GM12875 (cell line): ENCODE data around the gene CDC6.

Experiments used
- H3K4me3 ChIP-seq: one replicate; pipeline ENCODE4 v1.5.1; 2011; ENCODE audit warnings: low read depth, low read length, control low read depth
- TF ChIP-seq, protein P1 (sequence below): IDR thresholded peaks from 2 replicates; pipeline ENCODE4 v1.5.1; 2011; ENCODE audit warnings: low read depth, mild to moderate bottlenecking, control low read depth, inconsistent platforms, low read length, moderate library complexity, borderline replicate concordance; ENCODE audit not compliant: insufficient read depth

CDC6 gene

GRCh38 chr17:40287494-40288369 is at the start of gene CDC6:
Gene CDC6 (plus strand): TSS chr17:40287879. CDS start chr17:40289421, 1,542 bp downstream.
- TF ChIP-seq, protein P1, sequence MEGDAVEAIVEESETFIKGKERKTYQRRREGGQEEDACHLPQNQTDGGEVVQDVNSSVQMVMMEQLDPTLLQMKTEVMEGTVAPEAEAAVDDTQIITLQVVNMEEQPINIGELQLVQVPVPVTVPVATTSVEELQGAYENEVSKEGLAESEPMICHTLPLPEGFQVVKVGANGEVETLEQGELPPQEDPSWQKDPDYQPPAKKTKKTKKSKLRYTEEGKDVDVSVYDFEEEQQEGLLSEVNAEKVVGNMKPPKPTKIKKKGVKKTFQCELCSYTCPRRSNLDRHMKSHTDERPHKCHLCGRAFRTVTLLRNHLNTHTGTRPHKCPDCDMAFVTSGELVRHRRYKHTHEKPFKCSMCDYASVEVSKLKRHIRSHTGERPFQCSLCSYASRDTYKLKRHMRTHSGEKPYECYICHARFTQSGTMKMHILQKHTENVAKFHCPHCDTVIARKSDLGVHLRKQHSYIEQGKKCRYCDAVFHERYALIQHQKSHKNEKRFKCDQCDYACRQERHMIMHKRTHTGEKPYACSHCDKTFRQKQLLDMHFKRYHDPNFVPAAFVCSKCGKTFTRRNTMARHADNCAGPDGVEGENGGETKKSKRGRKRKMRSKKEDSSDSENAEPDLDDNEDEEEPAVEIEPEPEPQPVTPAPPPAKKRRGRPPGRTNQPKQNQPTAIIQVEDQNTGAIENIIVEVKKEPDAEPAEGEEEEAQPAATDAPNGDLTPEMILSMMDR, result no peak
- H3K4me3 ChIP-seq, result peak within 1 kb of the TSS; percentile 79

GRCh38 chr17:40241252-40241834 is 46.3 kb upstream of the CDC6 start:
- H3K4me3 ChIP-seq, result no peak overlapping the region
- TF ChIP-seq, protein P1, result no peak

DNA sequence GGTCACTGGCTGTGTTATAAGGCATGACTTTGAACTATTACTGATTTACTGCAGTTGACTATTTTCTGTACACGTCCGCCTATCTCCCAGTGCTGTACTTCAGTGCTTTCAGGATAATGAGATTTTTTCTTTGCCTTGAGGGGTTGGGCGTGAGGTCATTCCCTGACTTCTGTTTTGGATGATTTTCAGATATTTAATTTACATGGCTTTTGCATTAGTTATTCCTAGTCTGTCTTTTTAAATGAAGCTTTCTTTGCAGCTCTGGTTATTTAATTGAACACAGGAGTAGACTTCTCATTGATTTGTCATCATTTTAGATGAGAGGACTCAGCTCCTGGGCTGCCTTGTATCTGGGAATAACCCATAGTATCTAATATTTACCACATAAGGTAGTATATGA is 44.9 kb upstream of the CDC6 start:
- H3K4me3 ChIP-seq, result no peak overlapping the region
- TF ChIP-seq, protein P1, result no peak

- no peak overlapping the region for H3K4me3 ChIP-seq
- TF ChIP-seq, protein P1, result no peak
Measured at GRCh38 chr17:40243761-40244160, 43.9 kb upstream of the CDC6 start.

- TF ChIP-seq, protein P1, result no peak
- no peak overlapping the region for H3K4me3 ChIP-seq
Measured at GRCh38 chr17:40244255-40244654, 43.4 kb upstream of the CDC6 start.

- TF ChIP-seq, protein P1, result no peak
- no peak overlapping the region for H3K4me3 ChIP-seq
Measured at GRCh38 chr17:40247926-40248495, 39.7 kb upstream of the CDC6 start.
